ENCODE results near the gene OR9A2.

The OR9A2 gene

DNA sequence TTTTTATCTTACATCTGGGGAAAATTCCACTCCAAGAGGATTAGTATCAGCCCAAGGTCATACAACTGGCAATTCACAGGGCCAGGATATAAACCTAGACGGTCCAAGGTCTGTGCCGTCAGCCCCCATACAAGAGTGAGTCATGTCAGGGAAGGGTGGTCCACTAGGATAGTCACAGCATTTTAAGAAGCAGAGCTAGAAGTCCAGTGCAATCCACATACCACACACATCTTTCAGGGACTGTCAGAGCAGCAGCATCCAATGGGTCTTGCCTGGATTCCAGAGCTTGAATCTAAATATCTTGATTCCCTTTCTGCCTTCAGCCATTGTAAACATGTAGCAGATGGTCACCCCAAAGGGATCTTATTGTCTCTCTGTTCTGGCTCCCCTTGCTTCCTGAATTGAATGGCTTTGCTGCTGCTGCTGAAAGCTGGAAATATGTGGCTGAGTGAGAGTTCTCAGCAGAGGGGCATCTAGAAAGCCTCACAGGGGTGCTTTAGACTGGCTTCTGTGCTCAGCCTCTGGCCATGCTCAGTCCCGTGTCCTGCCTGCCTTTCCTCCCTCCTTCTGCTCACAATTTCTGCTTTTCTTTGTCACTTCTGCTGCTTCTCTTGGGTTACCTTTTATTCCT lies 15.3 kb upstream of the OR9A2 start:
- H3K9me3 ChIP-seq (ENCODE audit: insufficient read depth, low read depth, low read length): no peaks in the 10 kb centered on the region
- H4K91ac ChIP-seq (ENCODE audit: low read depth, low read length): no peak overlapping the region
- no peaks in the 10 kb centered on the region for H3K36me3 ChIP-seq (ENCODE audit: control insufficient read depth in 1 of 2, insufficient read depth in 2 of 2, low read length in 2 of 2)
- H4K12ac ChIP-seq (ENCODE audit: low read depth, low read length): no peak overlapping the region
- peaks cover 0 to 7% of the 10 kb centered on the region in 2 experiments for H3K4me1 ChIP-seq (ENCODE audit: control insufficient read depth in 1 of 2, insufficient read depth in 2 of 2, low read length in 2 of 2)
- no peak overlapping the region for H4K8ac ChIP-seq (ENCODE audit: low read depth, low read length)
- H2BK5ac ChIP-seq (ENCODE audit: low read depth, low read length, poor library complexity): no peak overlapping the region
- H3K4me2 ChIP-seq (ENCODE audit: low read length): no peak overlapping the region
- peak; percentile 13 to 42 for DNase-seq
- no peak overlapping the region for H3K27ac ChIP-seq (ENCODE audit: low read depth, low read length)
- no peak overlapping the region for H2AFZ ChIP-seq (ENCODE audit: insufficient read depth, low read length, poor library complexity)
- no CpG with 5 or more reads among the region's 3 CpGs for WGBS (ENCODE audit: extremely low coverage, insufficient coverage, insufficient read length)
- no peak overlapping the region for H3K9ac ChIP-seq (ENCODE audit: low read length)
- H2BK120ac ChIP-seq (ENCODE audit: insufficient read depth, low read length, poor library complexity): no peak overlapping the region
- no peak overlapping the region for H2AK5ac ChIP-seq (ENCODE audit: low read length)
- no peak overlapping the region for H3K14ac ChIP-seq (ENCODE audit: low read length)
- H3K4ac ChIP-seq (ENCODE audit: low read depth, low read length): no peak overlapping the region
- no peak overlapping the region for H3K18ac ChIP-seq (ENCODE audit: low read length)
- H3K79me1 ChIP-seq (ENCODE audit: low read length): no peaks in the 10 kb centered on the region
- H2BK12ac ChIP-seq (ENCODE audit: low read length): no peak overlapping the region
- no peak overlapping the region for H3K4me3 ChIP-seq (ENCODE audit: low read depth, low read length)
- H3K23ac ChIP-seq (ENCODE audit: low read length): no peak overlapping the region
- no peaks in the 10 kb centered on the region for H3K79me2 ChIP-seq (ENCODE audit: control insufficient read depth, insufficient read depth, low read length, poor library complexity)
- no peaks in the 10 kb centered on the region for H3K27me3 ChIP-seq (ENCODE audit: insufficient read depth, low read length)

DNA sequence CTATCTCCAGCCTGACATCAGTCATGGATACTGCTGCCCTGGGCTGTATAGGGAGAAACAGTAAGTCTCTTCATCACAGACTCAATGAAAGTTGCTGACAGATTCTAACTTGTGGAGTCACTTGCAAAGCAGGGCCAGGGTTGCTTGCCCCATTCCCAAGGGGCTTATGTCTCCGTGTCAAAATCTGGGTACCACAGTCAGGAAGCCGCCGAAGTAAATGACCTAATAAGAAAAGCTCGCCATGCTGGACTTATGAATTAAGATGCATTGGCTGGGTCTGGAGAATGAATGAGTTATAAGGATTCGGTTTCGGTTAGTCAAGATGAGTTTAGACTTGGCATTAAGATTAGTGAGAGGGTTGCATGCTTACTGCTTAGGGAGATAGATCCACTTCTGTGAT lies 14.4 kb upstream of the OR9A2 start:
- H4K91ac ChIP-seq (ENCODE audit: low read depth, low read length): no peak overlapping the region
- no peaks in the 10 kb centered on the region for H3K79me1 ChIP-seq (ENCODE audit: low read length)
- no peaks in the 10 kb centered on the region for H3K36me3 ChIP-seq (ENCODE audit: control insufficient read depth in 1 of 2, insufficient read depth in 2 of 2, low read length in 2 of 2)
- no peak overlapping the region for H2BK5ac ChIP-seq (ENCODE audit: low read depth, low read length, poor library complexity)
- no peak overlapping the region for H3K4me3 ChIP-seq (ENCODE audit: low read depth, low read length)
- H3K4ac ChIP-seq (ENCODE audit: low read depth, low read length): no peak overlapping the region
- H2BK12ac ChIP-seq (ENCODE audit: low read length): no peak overlapping the region
- WGBS (ENCODE audit: extremely low coverage, insufficient coverage, insufficient read length): 100% methylated on average over 2 of the region's 6 CpGs
- H3K18ac ChIP-seq (ENCODE audit: low read length): no peak overlapping the region
- peak in 1 of 2 donors; percentile 69 for DNase-seq
- H3K9ac ChIP-seq (ENCODE audit: low read length): no peak overlapping the region
- no peak overlapping the region for H2BK120ac ChIP-seq (ENCODE audit: insufficient read depth, low read length, poor library complexity)
- no peak overlapping the region for H4K8ac ChIP-seq (ENCODE audit: low read depth, low read length)
- no peaks in the 10 kb centered on the region for H3K27me3 ChIP-seq (ENCODE audit: insufficient read depth, low read length)
- H4K12ac ChIP-seq (ENCODE audit: low read depth, low read length): no peak overlapping the region
- H3K4me2 ChIP-seq (ENCODE audit: low read length): no peak overlapping the region
- peaks cover 0 to 7% of the 10 kb centered on the region in 2 experiments for H3K4me1 ChIP-seq (ENCODE audit: control insufficient read depth in 1 of 2, insufficient read depth in 2 of 2, low read length in 2 of 2)
- H3K23ac ChIP-seq (ENCODE audit: low read length): no peak overlapping the region
- no peak overlapping the region for H2AK5ac ChIP-seq (ENCODE audit: low read length)
- H3K14ac ChIP-seq (ENCODE audit: low read length): no peak overlapping the region
- no peaks in the 10 kb centered on the region for H3K9me3 ChIP-seq (ENCODE audit: insufficient read depth, low read depth, low read length)
- H3K79me2 ChIP-seq (ENCODE audit: control insufficient read depth, insufficient read depth, low read length, poor library complexity): no peaks in the 10 kb centered on the region
- H2AFZ ChIP-seq (ENCODE audit: insufficient read depth, low read length, poor library complexity): no peak overlapping the region
- no peak overlapping the region for H3K27ac ChIP-seq (ENCODE audit: low read depth, low read length)

DNA sequence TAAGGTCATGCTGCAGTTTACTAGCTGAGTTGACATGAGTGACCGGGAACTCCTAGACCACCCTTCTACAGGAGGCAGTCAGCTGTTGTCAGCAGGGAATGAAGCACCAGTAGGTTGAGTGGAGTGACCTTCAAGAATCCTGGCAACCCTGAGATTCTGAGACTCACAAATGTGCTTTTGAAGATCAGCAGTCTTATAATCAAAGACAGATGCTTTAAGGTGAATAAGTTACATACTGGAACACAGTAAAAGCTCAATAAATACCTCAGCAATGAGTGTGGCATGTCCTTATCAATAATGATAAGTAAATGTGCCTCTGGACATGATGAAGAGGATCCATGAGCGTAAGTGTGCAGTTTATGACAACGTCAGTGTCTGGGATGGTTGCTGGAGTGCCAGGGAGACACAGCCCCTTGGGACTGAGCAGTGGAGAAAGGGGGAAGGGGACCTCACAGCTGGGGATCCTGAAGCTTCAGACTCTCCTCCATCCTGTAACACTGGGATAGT lies 13.3 kb upstream of the OR9A2 start:
- H2BK12ac ChIP-seq (ENCODE audit: low read length): no peak overlapping the region
- H4K8ac ChIP-seq (ENCODE audit: low read depth, low read length): no peak overlapping the region
- no peak overlapping the region for H4K12ac ChIP-seq (ENCODE audit: low read depth, low read length)
- H3K27me3 ChIP-seq (ENCODE audit: insufficient read depth, low read length): no peaks in the 10 kb centered on the region
- no peak overlapping the region for H2AFZ ChIP-seq (ENCODE audit: insufficient read depth, low read length, poor library complexity)
- no CpG with 5 or more reads among the region's 3 CpGs for WGBS (ENCODE audit: extremely low coverage, insufficient coverage, insufficient read length)
- H3K4me1 ChIP-seq (ENCODE audit: control insufficient read depth in 1 of 2, insufficient read depth in 2 of 2, low read length in 2 of 2): peaks cover 0 to 7% of the 10 kb centered on the region in 2 experiments
- H3K4me3 ChIP-seq (ENCODE audit: low read depth, low read length): no peak overlapping the region
- H3K36me3 ChIP-seq (ENCODE audit: control insufficient read depth in 1 of 2, insufficient read depth in 2 of 2, low read length in 2 of 2): no peaks in the 10 kb centered on the region
- no peaks in the 10 kb centered on the region for H3K79me1 ChIP-seq (ENCODE audit: low read length)
- no peak overlapping the region for H3K27ac ChIP-seq (ENCODE audit: low read depth, low read length)
- H3K9ac ChIP-seq (ENCODE audit: low read length): no peak overlapping the region
- H3K23ac ChIP-seq (ENCODE audit: low read length): no peak overlapping the region
- H4K91ac ChIP-seq (ENCODE audit: low read depth, low read length): no peak overlapping the region
- no peak overlapping the region for H2BK120ac ChIP-seq (ENCODE audit: insufficient read depth, low read length, poor library complexity)
- H3K4me2 ChIP-seq (ENCODE audit: low read length): no peak overlapping the region
- H3K18ac ChIP-seq (ENCODE audit: low read length): no peak overlapping the region
- H3K14ac ChIP-seq (ENCODE audit: low read length): no peak overlapping the region
- H3K9me3 ChIP-seq (ENCODE audit: insufficient read depth, low read depth, low read length): no peaks in the 10 kb centered on the region
- no peak overlapping the region for H2BK5ac ChIP-seq (ENCODE audit: low read depth, low read length, poor library complexity)
- no peak overlapping the region for H2AK5ac ChIP-seq (ENCODE audit: low read length)
- no peaks in the 10 kb centered on the region for H3K79me2 ChIP-seq (ENCODE audit: control insufficient read depth, insufficient read depth, low read length, poor library complexity)
- no peak for DNase-seq
- H3K4ac ChIP-seq (ENCODE audit: low read depth, low read length): no peak overlapping the region

DNA sequence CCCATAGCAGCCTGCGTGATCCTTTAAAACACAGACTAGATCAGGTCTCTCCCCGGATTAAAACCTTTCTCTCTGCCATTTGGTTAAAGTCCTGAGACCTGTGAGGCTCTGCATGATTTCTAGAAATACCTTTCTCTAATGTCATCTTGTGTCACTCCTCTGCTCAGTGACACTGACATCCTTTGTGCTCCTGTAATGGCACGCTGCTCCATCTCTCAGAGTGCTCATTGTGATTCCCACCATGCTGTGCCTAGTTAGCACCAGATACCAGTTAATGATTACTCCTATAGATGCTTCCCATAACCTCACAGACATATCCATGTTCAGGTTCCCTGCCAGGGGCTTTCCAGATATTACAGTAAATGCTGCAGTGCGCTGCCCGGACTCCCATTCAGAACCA lies 11.7 kb upstream of the OR9A2 start:
- Histone ChIP-seq H3K27me3 (ENCODE audit: insufficient read depth, low read length) (no peaks in the 10 kb centered on the region), H3K4me2 (ENCODE audit: low read length) (no peak overlapping the region), H4K12ac (ENCODE audit: low read depth, low read length) (no peak overlapping the region), H4K91ac (ENCODE audit: low read depth, low read length) (no peak overlapping the region), H3K4ac (ENCODE audit: low read depth, low read length) (no peak overlapping the region), H2AK5ac (ENCODE audit: low read length) (no peak overlapping the region), H2AFZ (ENCODE audit: insufficient read depth, low read length, poor library complexity) (no peak overlapping the region), H3K4me1 (ENCODE audit: control insufficient read depth in 1 of 2, insufficient read depth in 2 of 2, low read length in 2 of 2) (peaks cover 0 to 7% of the 10 kb centered on the region in 2 experiments), H2BK12ac (ENCODE audit: low read length) (no peak overlapping the region), H2BK120ac (ENCODE audit: insufficient read depth, low read length, poor library complexity) (no peak overlapping the region), H3K9me3 (ENCODE audit: insufficient read depth, low read depth, low read length) (no peaks in the 10 kb centered on the region), H2BK5ac (ENCODE audit: low read depth, low read length, poor library complexity) (no peak overlapping the region), H3K36me3 (ENCODE audit: control insufficient read depth in 1 of 2, insufficient read depth in 2 of 2, low read length in 2 of 2) (no peaks in the 10 kb centered on the region), H3K14ac (ENCODE audit: low read length) (no peak overlapping the region), H4K8ac (ENCODE audit: low read depth, low read length) (no peak overlapping the region), H3K79me2 (ENCODE audit: control insufficient read depth, insufficient read depth, low read length, poor library complexity) (no peaks in the 10 kb centered on the region), H3K23ac (ENCODE audit: low read length) (no peak overlapping the region), H3K9ac (ENCODE audit: low read length) (no peak overlapping the region), H3K4me3 (ENCODE audit: low read depth, low read length) (no peak overlapping the region), H3K79me1 (ENCODE audit: low read length) (no peaks in the 10 kb centered on the region), H3K27ac (ENCODE audit: low read depth, low read length) (no peak overlapping the region), H3K18ac (ENCODE audit: low read length) (no peak overlapping the region)
- no CpG with 5 or more reads among the region's 5 CpGs for WGBS (ENCODE audit: extremely low coverage, insufficient coverage, insufficient read length)
- DNase-seq: no peak

Measured in trophoblast cell (in vitro differentiated cells and primary cell).